NCI-H2227 (cell line): ENCODE measurements around the gene UBASH3B.
A peak's percentile ranks its signal among the peaks of the same experiment; 100 is the strongest.
"Not testable (repeated sequence)": the region's sequence is repeated elsewhere in the genome, so short reads cannot be mapped to it uniquely, and the experiment has no call there.

ENCODE experiments used
- DNase-seq: peaks from one replicate; lab custom pipeline; 2025; ENCODE audit not compliant: unreplicated experiment; lab: John Stamatoyannopoulos, UW

The UBASH3B gene

DNA sequence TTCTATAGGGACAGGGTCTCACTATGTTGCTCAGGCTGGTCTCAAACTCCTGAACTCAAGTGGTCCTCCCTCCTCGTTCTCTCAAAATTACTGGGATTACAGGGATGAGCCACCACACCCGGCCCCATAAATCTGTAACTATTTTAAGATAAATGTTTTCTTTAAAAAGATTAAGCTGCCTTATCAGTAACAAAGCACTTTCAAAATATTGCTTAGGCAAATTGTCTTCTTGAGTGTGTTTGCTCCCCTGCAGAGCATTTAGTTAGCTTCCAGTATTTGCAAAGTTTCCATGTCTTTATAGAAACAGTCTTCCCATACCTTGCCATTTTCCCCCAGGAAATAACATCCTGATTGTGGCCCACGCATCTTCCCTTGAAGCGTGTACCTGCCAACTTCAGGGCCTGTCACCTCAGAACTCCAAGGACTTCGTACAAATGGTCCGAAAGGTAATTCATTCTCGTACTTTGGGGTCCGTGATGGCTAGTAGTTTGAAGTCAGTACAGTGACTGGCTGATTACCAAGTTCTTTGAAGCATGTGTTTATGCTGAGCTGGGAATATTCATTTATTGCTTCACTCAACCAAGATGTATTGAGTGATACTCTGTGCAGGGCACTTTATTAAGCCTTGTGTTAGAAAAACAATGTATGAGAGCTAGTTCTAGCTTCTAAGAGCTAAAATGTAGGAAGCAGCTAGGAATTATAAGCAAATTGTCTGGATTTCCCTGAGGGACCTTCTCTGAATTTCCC is 152.4 kb downstream of the UBASH3B start:
- DNase-seq: no peak

DNA sequence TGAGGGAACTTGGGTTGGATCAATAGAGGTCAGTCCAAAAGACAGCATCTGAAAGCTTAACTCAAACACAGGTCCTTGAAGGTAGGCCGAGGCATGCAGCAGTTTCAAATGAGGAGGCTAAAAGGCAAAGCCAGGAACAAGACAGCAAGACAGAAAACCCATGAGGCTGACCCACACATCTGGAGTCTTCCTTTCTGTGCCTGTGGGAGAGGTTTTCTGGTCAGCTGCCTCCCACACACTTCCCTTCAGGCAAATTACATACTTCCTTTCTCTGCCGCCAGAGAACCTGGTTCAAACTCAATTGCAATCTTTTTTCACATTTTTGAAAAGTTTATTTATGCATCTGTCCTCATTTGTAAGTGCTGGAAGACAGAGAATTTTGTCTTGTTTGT is 153.0 kb downstream of the UBASH3B start:
- no peak for DNase-seq

DNA sequence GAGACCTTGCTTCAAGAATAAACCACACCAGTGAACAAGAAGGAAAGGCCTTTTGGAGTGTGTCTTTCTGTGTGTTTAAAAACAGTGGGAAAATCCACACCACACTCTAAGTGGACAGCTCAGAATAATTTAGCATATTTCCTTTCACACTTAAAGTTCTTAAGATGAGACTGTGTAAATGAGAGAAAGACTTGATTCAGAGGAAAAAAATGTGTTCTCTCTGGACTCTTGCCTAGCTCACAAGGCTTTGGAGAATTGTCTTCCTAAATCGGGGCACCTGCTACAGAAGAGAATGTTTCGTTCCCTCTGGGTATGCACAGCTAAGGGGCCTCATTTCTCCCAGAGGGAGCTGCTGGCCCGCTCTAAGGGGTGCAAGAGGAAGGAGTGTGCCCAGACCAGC is 154.3 kb downstream of the UBASH3B start:
- DNase-seq: no peak

DNA sequence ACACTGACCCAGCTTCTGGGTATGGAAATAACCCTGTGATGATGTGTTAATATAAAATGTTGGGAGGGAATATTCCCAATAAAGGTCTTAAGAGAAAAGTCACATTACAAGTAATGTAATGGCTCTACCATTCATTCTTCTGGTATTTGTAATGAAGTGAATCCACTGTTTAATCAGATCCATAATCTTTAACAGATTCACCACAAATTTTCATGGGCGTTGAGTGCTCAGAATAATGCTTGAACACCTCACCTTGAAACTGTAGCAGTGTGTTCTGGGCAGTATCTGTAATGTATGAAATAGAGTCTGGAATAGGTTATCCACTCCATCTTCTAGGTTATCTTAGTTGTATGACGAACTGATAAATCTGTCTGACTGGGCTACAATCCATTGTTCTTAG is 156.2 kb downstream of the UBASH3B start:
- DNase-seq: no peak

DNA sequence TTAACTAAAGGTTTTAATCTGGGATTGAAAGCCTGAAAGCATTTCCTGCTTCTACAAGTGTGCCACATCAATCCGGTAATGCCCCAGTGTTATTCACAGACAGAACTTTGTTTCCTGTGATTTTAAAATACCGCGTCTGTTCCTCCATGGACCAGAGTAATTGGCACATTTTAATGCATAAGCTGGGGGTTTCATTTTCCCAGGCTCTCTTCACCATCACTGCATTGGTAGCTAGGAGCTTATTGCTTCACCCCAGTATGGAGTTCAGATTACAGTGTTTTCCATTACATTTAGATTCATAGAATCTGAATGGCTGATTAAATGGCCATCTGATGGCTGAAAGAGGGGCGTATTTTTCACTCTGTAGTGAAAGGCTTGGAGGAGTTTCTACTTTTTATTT is 157.1 kb downstream of the UBASH3B start:
- DNase-seq: no peak

DNA sequence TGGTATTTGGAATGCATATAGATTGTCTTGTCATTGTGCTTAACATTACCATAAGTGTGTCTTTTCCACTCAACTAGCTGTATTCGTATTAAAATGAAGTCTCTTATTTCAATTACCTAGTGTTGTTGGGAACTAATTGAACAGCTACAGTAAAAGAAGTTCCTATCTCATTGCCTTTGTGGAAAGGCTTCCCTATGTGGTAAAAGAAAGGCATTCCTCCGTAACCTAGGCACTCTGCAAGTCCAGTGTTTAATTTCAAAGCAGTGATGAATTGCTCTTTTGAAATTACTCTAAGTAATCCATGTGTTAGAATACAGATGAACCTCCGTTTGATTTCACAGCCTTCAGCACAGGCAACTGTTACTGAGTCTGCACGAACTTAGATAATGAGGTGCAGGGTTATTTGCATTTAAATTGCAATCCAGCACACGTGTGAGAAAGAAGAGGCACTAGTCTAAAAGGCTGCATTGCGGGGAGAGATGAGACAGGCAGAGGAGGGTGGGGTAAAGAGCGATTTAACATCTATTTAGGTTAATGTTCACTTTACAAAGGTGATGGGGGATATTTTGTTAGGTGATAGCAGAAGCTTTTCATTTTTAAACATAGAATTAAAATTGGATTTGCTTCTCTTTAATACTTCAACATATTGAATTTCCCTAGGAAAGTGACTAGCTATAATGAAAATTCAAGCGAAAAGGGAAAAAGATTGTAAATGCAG is 157.8 kb downstream of the UBASH3B start:
- DNase-seq: no peak

DNA sequence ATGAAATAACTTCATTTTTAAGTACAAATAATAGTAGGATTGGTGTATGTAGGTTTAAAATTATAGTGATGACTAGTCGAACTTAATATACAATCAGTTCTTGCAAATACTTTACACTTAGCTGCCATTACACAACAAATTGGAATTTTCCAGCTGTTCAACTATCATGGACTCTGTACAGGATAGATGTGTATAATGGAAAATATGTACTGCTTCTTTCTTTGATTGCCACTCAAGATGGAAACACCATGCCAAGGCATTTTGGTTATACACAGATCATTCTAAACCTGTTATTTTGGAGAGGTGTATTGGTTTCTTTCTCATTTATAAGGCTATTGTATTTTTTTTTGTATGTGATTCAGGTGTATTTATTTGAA is 158.4 kb downstream of the UBASH3B start:
- no peak for DNase-seq

DNA sequence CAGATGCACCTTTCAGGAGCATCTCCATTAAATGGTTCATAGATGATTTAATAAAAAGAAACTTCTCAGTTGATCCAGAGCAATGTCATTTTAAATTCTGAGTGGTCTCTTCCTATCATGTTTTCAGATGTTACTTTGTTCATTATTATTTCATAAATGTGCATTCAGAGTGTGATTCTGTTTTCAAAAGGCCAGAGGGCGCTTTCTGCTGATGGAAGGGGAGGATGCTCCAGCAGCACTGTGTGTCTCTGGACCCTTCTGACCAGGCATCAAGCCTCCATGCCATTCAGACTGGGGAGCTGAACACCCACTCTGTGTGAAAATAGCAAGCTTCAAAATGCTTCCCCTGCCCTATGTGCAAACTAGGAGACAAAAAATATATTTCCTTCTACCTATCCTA is 158.9 kb downstream of the UBASH3B start:
- peak; percentile 33 for DNase-seq

DNA sequence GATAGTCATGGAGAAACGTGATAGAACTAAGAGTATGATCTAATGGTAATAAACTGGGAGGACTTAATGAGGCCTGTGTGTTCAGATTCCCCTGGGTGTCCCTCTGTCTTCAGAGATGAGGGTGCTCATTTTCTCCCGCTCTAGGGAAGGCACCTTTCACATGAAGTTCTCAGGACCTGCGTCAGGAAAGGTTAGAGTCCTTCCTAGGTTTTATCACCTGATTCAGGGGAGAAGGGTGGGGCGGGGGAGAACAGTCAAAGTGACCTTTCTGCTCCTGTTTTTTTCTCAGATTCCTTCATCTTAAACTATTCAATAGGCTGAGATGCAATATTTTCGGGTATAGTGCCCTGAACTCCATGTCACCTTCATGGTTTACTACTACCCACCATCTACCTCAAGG is 160.4 kb downstream of the UBASH3B start:
- no peak for DNase-seq

DNA sequence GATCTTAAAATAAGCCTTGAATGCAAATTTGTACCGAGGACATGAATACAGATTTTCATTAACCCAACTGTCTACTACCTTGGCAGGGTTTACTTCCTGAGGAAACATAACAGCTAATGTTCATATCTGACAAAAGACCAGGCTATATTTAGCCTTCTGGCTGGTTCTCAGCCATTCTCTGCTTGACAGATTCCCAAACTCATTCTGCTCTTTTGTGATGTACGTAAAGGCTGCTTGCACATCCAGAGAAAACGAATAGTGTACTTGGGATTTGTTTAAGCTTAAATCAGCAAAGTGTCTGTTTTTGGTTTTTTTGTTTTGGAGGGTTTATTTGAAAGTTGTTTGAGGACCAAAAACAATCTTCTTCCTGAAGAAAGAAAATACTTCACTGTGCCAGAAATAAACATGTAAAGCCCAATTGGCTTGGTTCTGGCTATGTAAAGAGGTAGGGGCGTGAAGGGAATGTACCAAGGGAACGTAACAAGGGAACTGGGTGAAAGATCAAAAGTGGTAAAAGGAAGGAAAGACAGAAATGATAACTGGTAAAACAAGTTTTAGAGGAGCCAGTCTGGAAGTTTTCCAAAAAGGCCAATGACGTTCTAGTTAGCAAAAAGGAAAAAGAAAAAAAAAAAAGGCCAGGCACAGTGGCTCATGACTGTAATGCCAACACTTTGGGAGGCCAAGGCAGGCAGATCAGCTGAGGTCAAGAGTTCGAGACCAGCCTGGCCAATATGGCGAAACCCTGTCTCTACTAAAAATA is 161.4 kb downstream of the UBASH3B start:
- no peak for DNase-seq

DNA sequence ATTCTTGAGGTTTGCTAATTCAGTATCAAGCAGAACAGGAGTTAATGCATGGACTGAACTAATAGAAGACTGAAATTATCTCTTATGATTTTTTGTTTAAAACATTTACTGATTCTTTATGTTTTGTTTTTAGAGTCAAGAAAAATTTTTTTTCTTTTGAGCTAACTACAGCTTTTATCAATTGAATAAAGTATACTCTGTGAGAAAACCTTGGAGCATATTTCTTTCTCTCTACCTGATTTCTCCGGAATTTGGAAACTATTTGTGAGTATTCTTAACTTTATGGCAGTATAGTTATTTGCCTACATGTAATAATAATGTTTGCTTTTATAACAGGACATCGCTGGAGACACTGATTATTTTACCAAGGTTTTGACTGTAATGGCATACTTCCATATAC is 164.6 kb downstream of the UBASH3B start:
- DNase-seq: no peak

DNA sequence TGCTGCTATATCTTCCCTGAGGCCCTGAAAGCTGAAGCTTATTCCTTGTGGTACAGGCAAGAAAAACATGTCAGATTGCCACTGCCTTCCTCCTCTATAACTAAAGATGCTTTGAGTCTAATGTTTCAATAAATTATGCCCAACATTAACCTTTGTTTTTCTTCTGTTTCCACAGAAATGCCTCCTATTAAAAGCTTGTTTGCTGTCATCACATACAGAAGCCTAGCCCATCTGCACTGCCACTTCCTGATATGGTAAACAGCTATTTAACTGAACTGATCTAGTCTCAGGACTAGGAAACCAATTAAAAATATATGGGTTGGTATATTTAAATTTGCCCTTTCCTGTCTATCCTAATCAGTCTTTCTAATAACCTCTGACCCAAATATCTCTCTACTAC is 165.6 kb downstream of the UBASH3B start:
- no peak for DNase-seq

DNA sequence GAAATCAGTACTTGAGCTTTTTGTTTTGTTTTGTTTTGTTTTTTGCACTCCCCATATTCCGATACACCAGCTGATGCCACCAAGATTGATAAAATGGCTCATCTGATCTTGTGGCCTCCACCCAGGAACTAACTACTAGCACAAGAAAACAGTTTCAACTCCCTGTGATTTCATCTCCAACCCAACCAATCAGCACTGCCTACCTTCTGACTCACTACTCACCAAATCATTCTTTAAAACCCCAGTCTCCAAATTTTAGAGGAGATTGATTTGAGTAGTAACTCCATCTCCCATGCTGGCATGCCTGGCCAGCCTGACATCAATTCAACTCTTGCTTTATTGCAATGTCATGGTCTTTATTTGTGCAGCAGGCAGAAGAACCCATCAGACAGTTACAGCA is 166.7 kb downstream of the UBASH3B start:
- no peak for DNase-seq

DNA sequence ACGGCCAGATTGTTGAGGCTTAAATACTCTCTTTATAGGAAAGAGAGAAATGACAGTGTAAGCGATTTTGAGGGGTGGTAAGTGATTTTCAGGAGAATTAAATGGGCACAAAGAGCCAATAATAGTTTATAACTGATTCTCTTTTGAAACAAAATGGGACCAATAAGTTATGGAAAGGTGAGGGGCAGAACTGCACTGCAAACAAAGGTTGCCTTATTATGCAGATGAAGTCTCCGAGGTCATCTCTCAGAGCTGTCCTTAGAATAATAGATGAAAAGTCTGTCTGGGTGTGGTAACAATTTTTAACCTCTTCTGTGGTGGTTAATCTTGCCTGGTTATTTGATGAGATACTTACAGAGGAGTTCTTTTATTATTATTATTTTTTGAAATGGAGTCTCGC is 168.0 kb downstream of the UBASH3B start:
- DNase-seq: no peak

DNA sequence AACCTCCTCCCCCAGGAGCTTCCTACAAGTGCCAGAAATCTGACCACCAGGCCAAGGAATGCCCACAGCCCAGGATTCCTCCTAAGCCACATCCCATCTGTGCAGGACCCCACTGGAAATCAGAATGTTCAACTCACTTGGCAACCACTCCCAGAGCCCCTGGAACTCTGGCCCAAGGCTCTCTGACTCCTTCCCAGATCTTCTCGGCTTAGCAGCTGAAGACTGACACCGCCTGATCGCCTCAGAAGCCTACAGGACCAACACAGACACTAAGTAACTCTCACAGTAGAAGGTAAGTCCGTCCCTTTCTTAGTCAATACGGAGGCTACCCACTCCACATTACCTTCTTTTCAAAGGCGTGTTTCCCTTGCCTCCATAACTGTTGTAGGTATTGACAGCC is 173.8 kb downstream of the UBASH3B start:
- not testable (repeated sequence) for DNase-seq

DNA sequence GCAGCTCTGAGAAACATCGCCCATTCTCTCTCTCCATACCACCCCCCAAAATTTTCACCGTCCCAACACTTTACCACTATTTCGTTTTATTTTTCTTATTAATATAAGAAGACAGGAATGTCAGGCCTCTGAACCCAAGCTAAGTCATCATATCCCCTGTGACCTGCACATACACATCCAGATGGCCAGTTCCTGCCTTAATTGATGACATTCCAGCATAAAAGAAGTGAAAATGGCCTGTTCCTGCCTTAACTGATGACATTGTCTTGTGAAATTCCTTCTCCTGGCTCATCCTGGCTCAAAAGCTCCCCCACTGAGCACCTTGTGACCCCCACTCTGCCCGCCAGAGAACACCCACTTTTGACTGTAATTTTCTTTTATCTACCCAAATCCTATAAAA is 176.8 kb downstream of the UBASH3B start:
- DNase-seq: peak; percentile 4

DNA sequence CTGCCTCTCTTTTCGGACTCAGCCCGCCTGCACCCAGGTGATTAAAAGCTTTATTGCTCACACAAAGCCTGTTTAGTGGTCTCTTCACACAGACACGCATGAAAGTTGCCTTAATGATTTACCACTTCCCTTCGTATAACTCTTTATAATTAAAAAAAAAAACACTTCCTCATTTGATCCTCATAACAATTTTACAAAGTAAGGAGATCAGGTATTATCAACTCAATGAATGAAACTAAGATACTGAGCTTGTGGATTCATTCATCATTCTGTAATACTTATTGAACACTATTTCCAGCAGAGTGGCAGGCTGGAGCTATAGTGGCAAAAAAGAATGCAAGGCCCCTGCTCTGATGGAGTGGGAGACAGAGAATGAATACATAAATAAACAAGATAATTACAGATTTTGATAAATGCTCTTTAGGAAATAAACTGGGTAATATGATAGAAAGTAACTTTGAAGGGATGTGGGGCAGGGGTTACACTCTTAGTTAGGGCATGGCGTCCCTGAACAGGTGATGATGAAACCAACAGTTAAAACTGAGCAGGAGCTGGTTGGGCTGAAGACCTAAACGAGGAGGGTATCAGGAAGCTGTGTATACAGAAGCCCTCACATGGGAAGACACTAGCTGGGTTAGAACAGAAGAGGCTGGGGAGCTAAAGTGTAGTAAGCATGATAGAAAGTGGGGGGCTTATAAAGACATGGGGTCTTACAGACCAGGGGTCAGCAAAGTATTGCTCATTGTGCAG is 177.4 kb downstream of the UBASH3B start:
- DNase-seq: no peak

DNA sequence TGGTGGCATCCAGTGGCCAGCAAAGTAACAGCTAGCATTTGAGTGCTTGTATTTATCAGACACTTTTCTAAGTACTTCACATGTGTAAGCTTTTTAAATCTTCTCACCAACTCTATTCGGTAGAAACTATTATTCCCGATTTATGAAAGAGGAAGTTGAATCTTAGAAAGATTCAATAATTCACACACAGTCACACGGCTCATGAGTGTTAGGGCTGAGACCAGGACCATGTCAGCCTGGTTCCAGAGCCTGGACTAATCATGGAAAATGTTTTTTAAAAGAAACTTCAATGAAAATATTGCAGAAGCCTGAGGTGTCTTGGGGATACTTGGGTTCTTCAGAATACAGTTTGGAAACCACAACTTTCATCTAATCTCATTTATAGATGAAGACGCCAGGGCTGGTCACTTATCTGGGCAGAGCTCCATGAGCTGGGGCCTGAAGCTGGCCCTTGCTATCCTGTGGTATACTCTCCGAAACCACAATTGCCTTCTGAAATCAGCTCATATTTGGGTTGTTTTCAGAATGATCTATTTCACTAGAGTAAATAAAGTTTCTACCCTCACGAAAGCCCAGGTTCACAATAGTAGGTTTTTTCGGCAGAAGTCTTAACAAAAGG is 178.4 kb downstream of the UBASH3B start:
- no peak for DNase-seq

DNA sequence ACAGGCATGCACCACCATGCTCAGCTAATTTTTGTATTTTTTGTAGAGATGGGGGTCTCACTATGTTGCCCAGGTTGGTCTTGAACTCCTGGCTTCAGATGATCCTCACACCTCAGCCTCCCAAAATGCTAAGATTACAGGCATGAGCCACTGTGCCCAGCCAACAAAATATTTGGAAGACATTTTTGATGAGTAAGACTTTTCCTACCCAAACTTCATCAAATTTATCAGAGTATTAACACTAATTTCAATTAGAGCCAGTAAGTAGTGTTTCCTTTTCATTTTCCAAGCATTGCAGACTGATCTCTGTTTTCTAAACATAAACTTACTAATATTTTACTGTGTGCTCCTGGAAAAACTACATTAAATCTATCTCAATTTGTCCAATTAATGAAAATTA is 181.4 kb downstream of the UBASH3B start:
- DNase-seq: no peak

DNA sequence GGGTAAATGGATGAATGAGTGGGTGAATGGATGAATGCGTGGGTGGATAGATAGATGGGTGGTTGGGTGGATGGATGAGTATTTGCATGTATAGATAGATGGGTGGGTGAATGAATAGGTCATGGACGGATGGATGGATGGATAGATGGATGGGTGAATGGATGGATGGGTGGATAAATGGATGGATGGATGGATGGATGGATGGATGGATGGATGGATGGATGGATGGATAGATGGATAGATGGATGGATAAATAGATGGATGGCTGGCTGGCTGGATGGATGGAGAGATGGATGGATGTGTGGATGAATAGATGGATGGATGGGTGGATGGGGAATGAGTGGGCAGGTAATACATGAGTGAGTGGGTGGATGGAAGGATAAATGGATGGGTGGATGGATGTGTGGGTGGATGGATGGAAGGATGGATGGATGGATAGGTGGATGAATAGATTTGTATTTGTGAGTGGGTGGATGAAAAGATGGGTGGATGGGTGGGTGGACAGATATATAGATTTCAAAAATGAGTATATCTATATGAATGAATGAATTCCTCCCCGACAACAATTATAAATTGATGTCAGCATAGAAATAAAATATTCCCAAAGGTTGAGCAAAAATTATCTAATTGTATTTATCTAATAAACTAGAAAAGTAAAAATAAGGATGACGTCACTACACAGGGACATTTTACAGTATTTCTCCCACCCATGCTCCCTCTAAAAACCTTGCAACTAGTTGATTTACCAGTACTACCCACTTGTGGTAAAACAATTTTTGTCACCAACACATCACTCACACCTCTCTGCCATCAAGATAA is 182.2 kb downstream of the UBASH3B start:
- no peak for DNase-seq
